Glutamatergic neuron (in vitro differentiated cells): ENCODE results near the gene ARHGAP22. TPM values are rescaled to one million over a fixed set of nuclear protein-coding genes. Genes with fewer than 3 reads are reported as not detected.

Experiments used
- DNase-seq: peaks from one replicate; pipeline ENCODE4 v3.0.0; 2022
- H3K27ac Mint-ChIP-seq: one replicate; pipeline ENCODE4 v1.8.0; 2020; ENCODE audit warnings: mild to moderate bottlenecking, mixed read lengths, inconsistent platforms; ENCODE audit not compliant: unreplicated experiment
- H3K27me3 Mint-ChIP-seq: one replicate; pipeline ENCODE4 v1.8.0; 2020; ENCODE audit warnings: mild to moderate bottlenecking, moderate library complexity, mixed read lengths, inconsistent platforms; ENCODE audit not compliant: unreplicated experiment
- H3K36me3 Mint-ChIP-seq: one replicate; pipeline ENCODE4 v1.8.0; 2020; ENCODE audit warnings: mild to moderate bottlenecking, mixed read lengths, inconsistent platforms; ENCODE audit not compliant: unreplicated experiment
- H3K4me1 Mint-ChIP-seq: one replicate; pipeline ENCODE4 v1.8.0; 2020; ENCODE audit warnings: mild to moderate bottlenecking, low read depth, mixed read lengths, inconsistent platforms; ENCODE audit not compliant: unreplicated experiment
- H3K4me3 Mint-ChIP-seq: one replicate; pipeline ENCODE4 v1.8.0; 2020; ENCODE audit warnings: mild to moderate bottlenecking, mixed read lengths, inconsistent platforms; ENCODE audit not compliant: unreplicated experiment
- H3K9me3 Mint-ChIP-seq: one replicate; pipeline ENCODE4 v1.8.0; 2020; ENCODE audit warnings: mild to moderate bottlenecking, moderate library complexity, mixed read lengths, inconsistent platforms; ENCODE audit not compliant: unreplicated experiment
- CTCF ChIP-seq: fragments of 200-600 bp; sonication (generic); IDR thresholded peaks from one replicate; pipeline ENCODE4 v1.5.0; 2021; ENCODE audit not compliant: partially characterized antibody, unreplicated experiment
- total RNA-seq: library from RNA; stranded (reverse); fragmentation: NEBNext Ultra II Directional; extraction: Animal tissue kit (Norgen Biotek cat#: 25700); gene quantifications from one replicate; pipeline ENCODE4 v1.2.1, GENCODE V29; 2021; ENCODE audit not compliant: unreplicated experiment

Gene ARHGAP22
- total RNA-seq, 1 donor from 2014 or later, result 10.0 TPM

- Mint-ChIP-seq H3K9me3 (peaks cover 2% of the 10 kb centered on the region), H3K4me1 (peaks cover 2% of the 10 kb centered on the region), H3K4me3 (no peak overlapping the region), H3K27ac (no peak overlapping the region), H3K27me3 (peaks cover 1% of the 10 kb centered on the region), H3K36me3 (peaks cover 5% of the 10 kb centered on the region)
- no peak for DNase-seq
- TF ChIP-seq CTCF, result no peak
Observed at GRCh38 chr10:48419714-48420113, 185.2 kb downstream of the ARHGAP22 start.

GRCh38 chr10:48418189-48418788, 186.6 kb downstream of the ARHGAP22 start:
- no peak overlapping the region for H3K4me3 Mint-ChIP-seq
- TF ChIP-seq CTCF, result no peak
- peaks cover 2% of the 10 kb centered on the region for H3K9me3 Mint-ChIP-seq
- DNase-seq, result no peak
- peaks cover 1% of the 10 kb centered on the region for H3K27me3 Mint-ChIP-seq
- no peak overlapping the region for H3K27ac Mint-ChIP-seq
- H3K4me1 Mint-ChIP-seq, result peaks cover 2% of the 10 kb centered on the region
- H3K36me3 Mint-ChIP-seq, result peaks cover 5% of the 10 kb centered on the region

GRCh38 chr10:48417374-48417773, 187.5 kb downstream of the ARHGAP22 start:
- no peak for TF ChIP-seq CTCF
- no peak overlapping the region for H3K27ac Mint-ChIP-seq
- H3K36me3 Mint-ChIP-seq, result peaks cover 12% of the 10 kb centered on the region
- H3K9me3 Mint-ChIP-seq, result peaks cover 2% of the 10 kb centered on the region
- no peak overlapping the region for H3K4me3 Mint-ChIP-seq
- peaks cover 2% of the 10 kb centered on the region for H3K4me1 Mint-ChIP-seq
- peaks cover 1% of the 10 kb centered on the region for H3K27me3 Mint-ChIP-seq
- no peak for DNase-seq

DNA sequence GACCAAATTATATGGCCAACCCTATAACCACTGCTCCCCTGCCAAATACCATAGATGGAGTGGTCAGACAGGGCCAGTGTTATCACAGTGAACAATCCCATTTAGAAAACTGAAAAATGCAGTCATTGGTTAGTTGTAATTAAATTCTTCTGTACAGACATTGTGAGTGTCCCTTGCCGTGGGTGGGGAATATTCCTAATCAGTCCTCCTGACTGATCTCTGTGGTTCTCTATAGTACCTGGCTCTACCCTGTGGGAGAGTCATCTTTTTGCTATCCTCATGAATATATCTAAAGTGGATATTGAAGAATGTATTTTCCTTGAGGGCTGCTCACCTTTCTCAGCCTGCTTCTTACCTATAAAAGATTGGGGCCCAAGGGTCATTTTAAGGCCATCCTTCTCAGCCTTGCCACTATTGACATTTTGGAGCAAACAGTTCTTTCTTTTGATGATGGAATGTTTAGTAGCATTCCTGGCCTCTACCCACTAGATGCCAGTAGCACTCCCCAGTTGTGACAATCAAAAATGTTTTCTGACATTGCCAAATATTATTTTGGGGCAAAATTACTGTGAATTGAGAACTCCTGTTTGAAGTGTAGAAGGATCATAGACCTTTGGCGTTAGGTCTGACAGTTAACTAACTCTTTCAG, 188.2 kb downstream of the ARHGAP22 start:
- H3K27me3 Mint-ChIP-seq, result peaks cover 1% of the 10 kb centered on the region
- TF ChIP-seq CTCF, result no peak
- DNase-seq, result no peak
- H3K27ac Mint-ChIP-seq, result no peak overlapping the region
- H3K4me3 Mint-ChIP-seq, result no peak overlapping the region
- H3K9me3 Mint-ChIP-seq, result peaks cover 2% of the 10 kb centered on the region
- H3K4me1 Mint-ChIP-seq, result peaks cover 2% of the 10 kb centered on the region
- H3K36me3 Mint-ChIP-seq, result peaks cover 16% of the 10 kb centered on the region

DNA sequence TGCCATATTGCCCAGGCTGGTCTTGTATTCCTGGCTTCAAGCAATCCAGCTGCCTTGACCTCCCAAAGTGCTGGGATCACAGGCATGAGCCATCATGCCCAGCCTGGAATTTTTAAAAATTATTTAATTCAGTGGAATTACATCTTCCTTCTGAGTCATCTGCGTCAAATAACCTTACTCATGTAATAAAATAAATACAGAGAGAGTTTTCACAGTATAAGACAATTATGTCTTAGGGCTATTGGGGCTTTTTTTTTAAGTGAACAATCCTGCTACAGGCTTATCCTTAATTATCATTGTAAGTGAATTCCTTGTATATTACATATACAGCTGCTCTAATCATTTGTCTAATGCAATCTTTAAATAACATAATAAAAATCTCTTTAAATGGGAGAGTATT, 190.1 kb downstream of the ARHGAP22 start:
- no peak overlapping the region for H3K27ac Mint-ChIP-seq
- H3K4me3 Mint-ChIP-seq, result no peak overlapping the region
- H3K9me3 Mint-ChIP-seq, result peaks cover 2% of the 10 kb centered on the region
- peaks cover 1% of the 10 kb centered on the region for H3K27me3 Mint-ChIP-seq
- DNase-seq, result no peak
- peaks cover 16% of the 10 kb centered on the region for H3K36me3 Mint-ChIP-seq
- H3K4me1 Mint-ChIP-seq, result peaks cover 2% of the 10 kb centered on the region
- TF ChIP-seq CTCF, result no peak
